MCF 10A (cell line): ENCODE measurements around the gene GOSR1. TPM values are rescaled to one million over a fixed set of nuclear protein-coding genes. Genes with fewer than 3 reads are reported as not detected.
"Not testable (repeated sequence)": the region's sequence is repeated elsewhere in the genome, so short reads cannot be mapped to it uniquely, and the experiment has no call there.

Experiments
- BruUV-seq: library from RNA; stranded (reverse); fragments of 400-500 nt; replicated peaks from 2 replicates; lab custom pipeline; 2021; lab: Mats Ljungman, UMichigan
- CTCF ChIA-PET: fragments of 300-600 bp; sonication (Branson Sonifier 250); formaldehyde crosslinking; extraction: SDS; loops from one replicate; lab custom pipeline; 2021; ENCODE audit warnings: antibody characterized with exemption, inconsistent platforms; lab: Yijun Ruan, JAX
- POLR2A ChIA-PET: fragments of 300-600, 350-650 bp; sonication (Branson Sonifier 250); formaldehyde crosslinking; extraction: SDS; loops from one replicate; lab custom pipeline; 2020; ENCODE audit warnings: antibody characterized with exemption, inconsistent platforms; lab: Yijun Ruan, JAX
- DNase-seq: peaks from one replicate; pipeline ENCODE4 v3.0.0-alpha.2; 2018; ENCODE audit not compliant: unreplicated experiment
- H3K27ac Mint-ChIP-seq: one replicate; pipeline ENCODE4 v1.8.0; 2022; ENCODE audit warnings: mild to moderate bottlenecking, low read depth, mixed read lengths; ENCODE audit not compliant: unreplicated experiment
- H3K27me3 Mint-ChIP-seq: one replicate; pipeline ENCODE4 v1.8.0; 2022; ENCODE audit warnings: mixed read lengths; ENCODE audit not compliant: insufficient read depth, unreplicated experiment
- H3K36me3 Mint-ChIP-seq: one replicate; pipeline ENCODE4 v1.8.0; 2022; ENCODE audit warnings: mild to moderate bottlenecking, moderate library complexity, mixed read lengths; ENCODE audit not compliant: insufficient read depth, unreplicated experiment
- H3K4me1 Mint-ChIP-seq: one replicate; pipeline ENCODE4 v1.8.0; 2022; ENCODE audit warnings: mixed read lengths; ENCODE audit not compliant: insufficient read depth, unreplicated experiment
- H3K4me3 Mint-ChIP-seq: one replicate; pipeline ENCODE4 v1.8.0; 2022; ENCODE audit warnings: mild to moderate bottlenecking, moderate library complexity, mixed read lengths; ENCODE audit not compliant: unreplicated experiment
- H3K9me3 Mint-ChIP-seq: one replicate; pipeline ENCODE4 v1.8.0; 2022; ENCODE audit warnings: mixed read lengths; ENCODE audit not compliant: unreplicated experiment
- intact Hi-C: fragments of 100-400 bp; cut with micrococcal nuclease; formaldehyde crosslinking; loops from 2 replicates; pipeline ENCODE4 v1.14.1; 2022
- total RNA-seq: library from RNA; stranded (reverse); gene quantifications from 2 replicates; pipeline ENCODE4 v1.2.3, GENCODE V29; 2022
- TF ChIP-seq, protein P1 (sequence below): fragments of 200-600 bp; IDR thresholded peaks from one replicate; pipeline ENCODE4 v1.8.0; 2022; ENCODE audit warnings: antibody characterized with exemption, mild to moderate bottlenecking; ENCODE audit not compliant: unreplicated experiment

Gene GOSR1
- total RNA-seq, 1 experiment from 2014 or later, result 57.6 TPM

DNA sequence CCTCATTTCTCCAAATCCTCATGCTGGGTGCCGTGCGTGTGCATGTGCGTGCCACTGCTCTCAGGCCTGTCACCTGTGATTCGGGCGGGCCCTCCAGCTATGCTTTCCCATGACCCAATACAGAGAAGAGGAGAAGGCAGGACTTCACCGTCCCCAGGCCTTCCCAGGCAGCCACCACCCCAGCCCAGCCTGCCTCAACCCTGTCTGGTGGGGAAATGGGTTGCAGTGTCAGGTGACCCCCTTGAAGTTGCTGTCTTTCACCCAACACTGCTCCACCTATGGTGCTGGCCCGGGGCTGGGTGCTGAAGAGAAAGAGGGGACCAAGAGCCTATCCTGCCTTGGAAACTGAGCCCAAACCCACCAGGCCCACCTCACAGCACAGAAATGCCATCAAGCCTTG, 94.7 kb downstream of the GOSR1 start:
- CTCF ChIA-PET, result no interaction called here

DNA sequence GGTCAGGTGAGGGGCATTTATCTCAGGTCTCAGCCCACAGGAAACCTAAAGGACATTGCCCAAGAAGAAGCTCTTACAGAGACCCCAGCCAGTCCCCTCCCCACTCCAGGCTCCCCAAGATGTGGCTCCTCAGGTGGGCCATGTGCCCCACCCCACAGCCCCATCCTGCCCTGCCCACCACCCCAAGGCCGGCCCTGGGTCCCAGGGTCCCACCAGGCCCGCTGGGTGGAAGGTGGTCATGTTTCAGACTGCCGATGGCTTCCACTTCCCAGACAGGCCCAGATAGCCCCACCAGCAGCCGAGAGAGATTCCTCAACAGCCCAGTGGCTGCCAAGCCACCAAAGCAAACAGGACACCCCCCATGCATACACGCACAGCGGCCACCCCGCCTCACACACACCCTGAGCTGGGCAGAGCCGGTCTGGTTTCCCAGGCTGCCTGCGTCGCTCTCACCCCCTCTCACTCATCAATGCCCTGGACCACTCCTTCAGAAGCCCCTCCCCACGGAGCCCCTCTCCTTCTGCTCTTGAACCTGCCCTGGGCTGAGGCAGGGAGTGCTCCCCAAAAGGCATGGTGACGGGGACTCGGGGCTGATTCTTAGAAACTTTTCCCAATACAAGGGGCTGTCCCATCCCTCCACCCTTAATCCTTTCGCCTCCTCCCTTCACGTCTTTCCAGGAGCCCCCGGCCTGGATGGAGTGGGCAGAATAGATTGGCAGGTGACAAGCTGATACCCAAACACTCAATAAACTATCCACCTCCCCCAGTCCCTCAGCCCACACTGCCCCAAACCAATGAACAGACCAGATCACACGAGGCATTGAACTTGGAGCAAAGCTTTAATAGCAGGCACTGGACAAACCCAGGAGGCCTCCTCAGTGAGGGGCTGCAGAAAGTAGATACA, 95.7 kb downstream of the GOSR1 start:
- POLR2A ChIA-PET, result interaction anchor here (0.7 kb wide), 1 partner anchor 157 kb away, joined by 3 read pairs; no protein-coding TSS in a partner anchor
- H3K4me1 Mint-ChIP-seq, BruUV-seq, H3K4me3 Mint-ChIP-seq, H3K27ac Mint-ChIP-seq, intact Hi-C loops, DNase-seq, H3K9me3 Mint-ChIP-seq, CTCF ChIA-PET, H3K36me3 Mint-ChIP-seq: not testable (repeated sequence)
- H3K27me3 Mint-ChIP-seq, result peaks cover 25% of the 10 kb centered on the region

More for the DNA sequence above, 94.7 kb downstream of the GOSR1 start:
- no peaks in the 10 kb centered on the region for H3K36me3 Mint-ChIP-seq
- no peaks in the 10 kb centered on the region for H3K4me1 Mint-ChIP-seq
- intact Hi-C loops, result no loop called here
- H3K27ac Mint-ChIP-seq, result no peak overlapping the region
- H3K4me3 Mint-ChIP-seq, result no peak overlapping the region
- POLR2A ChIA-PET, result no interaction called here
- no peak for DNase-seq
- H3K9me3 Mint-ChIP-seq, result no peaks in the 10 kb centered on the region
- H3K27me3 Mint-ChIP-seq, result peaks cover 25% of the 10 kb centered on the region
- no TSS peak for BruUV-seq
- TF ChIP-seq, protein P1, sequence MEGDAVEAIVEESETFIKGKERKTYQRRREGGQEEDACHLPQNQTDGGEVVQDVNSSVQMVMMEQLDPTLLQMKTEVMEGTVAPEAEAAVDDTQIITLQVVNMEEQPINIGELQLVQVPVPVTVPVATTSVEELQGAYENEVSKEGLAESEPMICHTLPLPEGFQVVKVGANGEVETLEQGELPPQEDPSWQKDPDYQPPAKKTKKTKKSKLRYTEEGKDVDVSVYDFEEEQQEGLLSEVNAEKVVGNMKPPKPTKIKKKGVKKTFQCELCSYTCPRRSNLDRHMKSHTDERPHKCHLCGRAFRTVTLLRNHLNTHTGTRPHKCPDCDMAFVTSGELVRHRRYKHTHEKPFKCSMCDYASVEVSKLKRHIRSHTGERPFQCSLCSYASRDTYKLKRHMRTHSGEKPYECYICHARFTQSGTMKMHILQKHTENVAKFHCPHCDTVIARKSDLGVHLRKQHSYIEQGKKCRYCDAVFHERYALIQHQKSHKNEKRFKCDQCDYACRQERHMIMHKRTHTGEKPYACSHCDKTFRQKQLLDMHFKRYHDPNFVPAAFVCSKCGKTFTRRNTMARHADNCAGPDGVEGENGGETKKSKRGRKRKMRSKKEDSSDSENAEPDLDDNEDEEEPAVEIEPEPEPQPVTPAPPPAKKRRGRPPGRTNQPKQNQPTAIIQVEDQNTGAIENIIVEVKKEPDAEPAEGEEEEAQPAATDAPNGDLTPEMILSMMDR, result no peak

DNA sequence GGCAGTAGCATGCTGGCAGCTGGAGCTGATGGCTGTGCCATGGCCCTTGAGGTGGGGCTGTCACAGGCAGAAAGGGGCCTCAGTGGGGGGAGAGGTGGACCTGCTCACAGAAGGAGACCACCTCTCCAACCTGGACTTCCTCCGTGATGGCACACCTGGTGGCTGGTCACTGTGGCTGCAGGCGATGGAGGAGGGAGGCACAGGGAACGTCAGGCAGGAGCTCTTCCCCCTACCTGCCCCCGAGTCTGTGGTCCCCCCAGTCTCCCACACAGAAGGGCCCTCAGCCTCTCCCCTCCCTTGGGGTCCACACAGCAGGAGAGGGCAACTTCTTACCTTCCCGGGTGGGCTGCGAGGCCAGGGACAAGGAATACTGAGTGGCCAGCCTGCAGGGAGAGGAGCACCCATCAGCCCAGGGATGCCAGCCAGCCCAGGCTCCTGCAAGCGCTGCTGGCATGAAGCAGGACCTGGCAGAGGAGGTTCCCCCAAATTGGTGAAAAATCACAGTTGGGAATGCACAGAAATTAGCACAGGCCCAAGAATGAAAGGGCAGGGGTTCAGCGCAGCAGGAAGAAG, 96.5 kb downstream of the GOSR1 start:
- intact Hi-C loops, result no loop called here
- no peak for DNase-seq
- no TSS peak for BruUV-seq
- Mint-ChIP-seq H3K4me3 (no peak overlapping the region), H3K27ac (no peak overlapping the region), H3K36me3 (no peaks in the 10 kb centered on the region), H3K9me3 (no peaks in the 10 kb centered on the region), H3K27me3 (peaks cover 24% of the 10 kb centered on the region), H3K4me1 (peaks cover 9% of the 10 kb centered on the region)
- CTCF ChIA-PET, result no interaction called here
- POLR2A ChIA-PET, result no interaction called here
- TF ChIP-seq, protein P1, result no peak

DNA sequence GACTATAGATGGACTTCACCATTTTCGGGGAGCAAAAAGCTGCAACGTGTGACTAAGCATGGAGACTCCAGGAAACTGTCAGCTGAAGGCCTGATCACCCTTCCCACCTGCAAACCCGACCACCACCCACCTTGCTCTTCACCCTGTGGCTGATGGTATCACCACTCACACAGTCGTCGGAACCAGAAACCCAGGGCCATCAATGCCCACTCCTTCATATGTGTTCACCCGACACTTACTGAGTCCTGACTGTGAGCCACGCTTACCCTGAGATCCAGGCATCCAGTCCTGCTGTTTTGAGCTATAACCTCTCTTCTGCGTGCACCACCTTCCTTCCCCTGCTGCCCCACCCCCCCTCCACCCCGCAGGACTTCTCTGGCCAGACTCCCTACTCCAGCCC, 97.1 kb downstream of the GOSR1 start:
- H3K27ac Mint-ChIP-seq, DNase-seq, H3K4me1 Mint-ChIP-seq, POLR2A ChIA-PET, CTCF ChIA-PET, H3K4me3 Mint-ChIP-seq, H3K9me3 Mint-ChIP-seq, H3K36me3 Mint-ChIP-seq, intact Hi-C loops, BruUV-seq: not testable (repeated sequence)
- H3K27me3 Mint-ChIP-seq, result peaks cover 18% of the 10 kb centered on the region

DNA sequence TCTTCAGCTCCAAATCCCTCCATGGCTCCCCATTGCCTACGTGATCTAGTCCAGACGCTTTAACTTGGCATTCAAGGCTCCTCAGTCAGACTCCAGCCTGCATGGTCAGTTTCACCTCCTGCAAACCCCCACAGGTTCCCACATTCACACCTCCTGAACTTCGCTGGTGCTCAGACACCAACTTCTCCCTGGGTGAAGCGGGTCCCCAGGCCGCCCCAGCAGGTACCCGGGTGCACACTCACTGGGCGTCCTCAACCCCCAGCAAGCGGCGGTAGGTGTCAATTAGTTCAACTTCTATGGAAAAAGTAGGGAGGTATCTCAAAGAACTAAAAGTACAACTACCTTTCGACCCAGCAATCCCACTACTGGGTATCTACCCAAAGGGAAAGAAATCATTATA, 97.6 kb downstream of the GOSR1 start:
- H3K36me3 Mint-ChIP-seq, intact Hi-C loops, POLR2A ChIA-PET, CTCF ChIA-PET, H3K27ac Mint-ChIP-seq, DNase-seq, H3K4me3 Mint-ChIP-seq, BruUV-seq, H3K9me3 Mint-ChIP-seq, H3K4me1 Mint-ChIP-seq: not testable (repeated sequence)
- H3K27me3 Mint-ChIP-seq, result peaks cover 16% of the 10 kb centered on the region

DNA sequence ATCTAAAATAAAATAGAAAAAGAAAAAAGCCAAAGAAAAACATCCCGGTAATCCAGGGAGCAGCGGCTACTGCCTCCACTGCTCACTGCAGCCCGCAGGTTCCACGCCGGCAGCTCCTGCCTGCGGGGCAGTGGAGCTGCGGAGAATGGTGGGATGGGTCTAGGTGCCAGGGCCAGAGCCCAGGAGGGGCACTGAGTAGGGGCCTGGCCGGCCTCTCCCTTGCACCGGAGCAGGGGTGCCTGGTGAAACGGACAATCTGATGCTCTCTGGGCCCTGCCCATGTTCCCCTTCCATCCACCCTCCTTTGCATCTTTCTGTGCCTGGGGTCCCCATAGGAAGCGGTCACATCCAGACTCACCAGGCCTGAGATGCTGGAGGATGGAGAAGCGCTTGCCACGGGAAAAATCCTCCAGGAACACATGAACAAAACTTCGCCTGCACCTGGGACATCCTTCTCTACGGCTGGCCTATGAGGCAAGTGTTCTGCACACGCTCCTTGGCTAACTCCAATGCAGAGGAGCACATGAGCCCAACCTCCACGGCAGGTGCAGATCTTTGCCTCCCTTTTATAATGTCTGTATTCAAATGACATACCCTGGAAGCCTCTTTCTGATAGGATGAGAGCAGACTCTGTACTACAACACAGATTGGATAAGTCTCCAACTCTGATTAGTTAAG, 98.6 kb downstream of the GOSR1 start:
- H3K36me3 Mint-ChIP-seq, DNase-seq, intact Hi-C loops, H3K9me3 Mint-ChIP-seq, H3K27ac Mint-ChIP-seq, BruUV-seq, CTCF ChIA-PET, H3K4me3 Mint-ChIP-seq, POLR2A ChIA-PET, H3K4me1 Mint-ChIP-seq: not testable (repeated sequence)
- peaks cover 16% of the 10 kb centered on the region for H3K27me3 Mint-ChIP-seq
